Upper lobe of left lung (tissue), 6 donors: ENCODE results near the gene FXYD1. TPM values are rescaled to one million over a fixed set of nuclear protein-coding genes. Genes with fewer than 3 reads are reported as not detected.

Experiments
- ATAC-seq, 2 donors: fragments of 200-7000 bp; cut with Tn5 transposase; one replicate each; pipeline ENCODE4 v1.9.1; 2022; ENCODE audit warnings: mild to moderate bottlenecking in 2 of 2, moderate library complexity in 2 of 2; ENCODE audit not compliant: low FRiP score in 2 of 2
- DNase-seq, 2 donors: peaks; one replicate each; pipeline ENCODE4 v3.0.0-alpha.2; 2019 to 2020
- H3K27ac ChIP-seq, 4 donors: fragments of 200-600 bp; sonication (generic); one replicate each; pipeline ENCODE4 v1.5.1; 2016 to 2019
- H3K27me3 ChIP-seq, 4 donors: fragments of 200-600 bp; sonication (generic); one replicate each; pipeline ENCODE4 v1.5.1; 2017 to 2019
- H3K36me3 ChIP-seq, 4 donors: fragments of 200-600 bp; sonication (generic); one replicate each; pipeline ENCODE4 v1.5.1; 2016 to 2019
- H3K4me1 ChIP-seq, 4 donors: fragments of 200-600 bp; sonication (generic); one replicate each; pipeline ENCODE4 v1.5.1; 2018 to 2019
- H3K4me3 ChIP-seq, 4 donors: fragments of 200-600 bp; sonication (generic); one replicate each; pipeline ENCODE4 v1.5.1; 2017 to 2019; ENCODE audit warnings: mild to moderate bottlenecking in 2 of 4, moderate library complexity in 1 of 4
- H3K9me3 ChIP-seq, 4 donors: fragments of 200-600 bp; sonication (generic); one replicate each; pipeline ENCODE4 v1.5.1; 2018 to 2019
- EP300 ChIP-seq, 4 donors: sonication (generic); formaldehyde crosslinking; IDR thresholded peaks; one replicate each; pipeline ENCODE4 v1.5.1; 2017; ENCODE audit warnings: antibody characterized with exemption in 4 of 4, control low read depth in 2 of 4
- POLR2A ChIP-seq, 4 donors: fragments of 450-650 bp; IDR thresholded peaks; one replicate each; pipeline ENCODE4 v1.5.1; 2016 to 2017; ENCODE audit warnings: antibody characterized with exemption in 4 of 4, mild to moderate bottlenecking in 2 of 4
- POLR2AphosphoS5 ChIP-seq, 2 donors: sonication (generic); formaldehyde crosslinking; IDR thresholded peaks; one replicate each; pipeline ENCODE4 v1.5.1; 2017; ENCODE audit warnings: antibody characterized with exemption in 2 of 2
- WGBS, 2 donors: methylation state at CpG; one replicate each; pipeline ENCODE4 v1.1.5; 2017 to 2018; 5-methylcytosine and 5-hydroxymethylcytosine counted together
- total RNA-seq, 6 donors: library from RNA; depleted of rRNA in 4 of 6; stranded (reverse); fragments of >200 nt in 4 of 6; gene quantifications; one replicate each; pipeline versions ENCODE4 v1.1.0 to v1.2.1, GENCODE V29; 2016 to 2021
- TF ChIP-seq, protein P1 (sequence below), 6 experiments: fragments of 450-650 bp in 4 of 6; fragments of 200-600 bp in 2 of 6; sonication (generic) in 2 of 6; IDR thresholded peaks; one replicate each; pipeline ENCODE4 v1.5.1; 2016 to 2019; ENCODE audit warnings: antibody characterized with exemption in 6 of 6
- donor health status: DM: no; HTN: no; CAD: no; lungs with moderate emphysema.
- donor health status: DM: no; HTN: yes; CAD: no; lungs with severe emphysema.

The FXYD1 gene
- total RNA-seq, 6 donors from 2014 or later: 3.8 to 64.9 (median 25.2) TPM

GRCh38 chr19:35165200-35166058, 26.8 kb downstream of the FXYD1 start:
- DNase-seq (no peak), ATAC-seq (no peak)
- no peaks in the 10 kb centered on the region for H3K4me1 ChIP-seq
- peaks cover 20 to 88% (median 62%) of the 10 kb centered on the region in 4 donors for H3K36me3 ChIP-seq
- no peak overlapping the region for H3K4me3 ChIP-seq
- TF ChIP-seq POLR2A (IDR thresholded peaks at IDR 0.05): no peak
- peaks cover 8 to 38% (median 23%) of the 10 kb centered on the region in 4 donors for H3K9me3 ChIP-seq
- H3K27me3 ChIP-seq: no peaks in the 10 kb centered on the region
- H3K27ac ChIP-seq: no peak overlapping the region
- 72 to 80% methylated on average over 5 of the region's 5 CpGs for WGBS, 2 donors

DNA sequence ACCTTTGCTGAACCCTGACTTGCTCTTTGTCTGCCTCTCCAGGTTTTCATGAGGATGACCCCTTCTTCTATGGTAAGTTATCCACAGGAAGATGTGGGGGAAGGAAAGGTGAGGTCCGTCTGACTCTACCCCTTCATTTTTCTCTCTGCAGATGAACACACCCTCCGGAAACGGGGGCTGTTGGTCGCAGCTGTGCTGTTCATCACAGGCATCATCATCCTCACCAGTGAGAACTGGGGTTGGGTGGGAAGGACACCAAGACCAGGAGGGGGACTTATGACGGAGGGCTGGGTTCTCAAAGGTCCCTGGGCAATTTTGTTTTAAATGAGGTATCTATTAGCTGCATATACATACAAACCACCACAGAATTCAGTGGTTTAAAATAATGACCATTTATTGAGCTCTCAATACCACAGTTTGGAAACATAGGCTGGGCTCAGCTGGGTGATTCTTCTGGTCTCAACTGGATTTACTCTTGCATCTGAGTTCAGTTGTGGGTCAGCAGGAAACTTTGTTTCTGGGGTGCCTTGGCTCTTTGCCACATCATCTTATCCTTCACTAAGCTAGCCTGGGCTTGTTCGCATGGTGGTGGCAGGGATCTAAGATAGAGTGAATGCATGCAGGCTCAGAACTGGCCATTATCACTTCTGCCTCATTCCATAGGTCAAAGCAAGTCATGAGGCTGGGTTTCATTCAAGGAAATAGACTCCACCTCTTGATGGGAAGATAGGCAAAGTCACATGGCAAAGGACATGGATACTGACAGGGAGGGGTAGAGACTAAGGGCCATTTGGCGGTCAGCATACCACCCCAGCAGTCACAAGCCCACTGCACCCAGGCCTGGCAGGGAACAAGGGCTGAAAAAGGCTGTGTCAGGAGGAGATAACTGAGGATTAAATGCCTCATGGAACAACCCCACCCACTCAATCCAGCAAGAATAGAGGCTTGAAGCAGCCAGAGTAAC, 27.8 kb downstream of the FXYD1 start:
- Histone ChIP-seq H3K4me3 (no peak overlapping the region), H3K4me1 (peaks cover 0 to under 1% (median 0%) of the 10 kb centered on the region in 4 donors), H3K27me3 (no peaks in the 10 kb centered on the region), H3K9me3 (peaks cover 8 to 38% (median 23%) of the 10 kb centered on the region in 4 donors), H3K36me3 (peaks cover 20 to 79% (median 56%) of the 10 kb centered on the region in 4 donors), H3K27ac (no peak overlapping the region)
- ATAC-seq (no peak), DNase-seq (no peak)
- 98 to 100% methylated on average over 7 of the region's 7 CpGs for WGBS, 2 donors
- TF ChIP-seq POLR2A (IDR thresholded peaks at IDR 0.05): no peak
- no peak for TF ChIP-seq POLR2AphosphoS5 (IDR thresholded peaks at IDR 0.05)
- TF ChIP-seq, protein P1, sequence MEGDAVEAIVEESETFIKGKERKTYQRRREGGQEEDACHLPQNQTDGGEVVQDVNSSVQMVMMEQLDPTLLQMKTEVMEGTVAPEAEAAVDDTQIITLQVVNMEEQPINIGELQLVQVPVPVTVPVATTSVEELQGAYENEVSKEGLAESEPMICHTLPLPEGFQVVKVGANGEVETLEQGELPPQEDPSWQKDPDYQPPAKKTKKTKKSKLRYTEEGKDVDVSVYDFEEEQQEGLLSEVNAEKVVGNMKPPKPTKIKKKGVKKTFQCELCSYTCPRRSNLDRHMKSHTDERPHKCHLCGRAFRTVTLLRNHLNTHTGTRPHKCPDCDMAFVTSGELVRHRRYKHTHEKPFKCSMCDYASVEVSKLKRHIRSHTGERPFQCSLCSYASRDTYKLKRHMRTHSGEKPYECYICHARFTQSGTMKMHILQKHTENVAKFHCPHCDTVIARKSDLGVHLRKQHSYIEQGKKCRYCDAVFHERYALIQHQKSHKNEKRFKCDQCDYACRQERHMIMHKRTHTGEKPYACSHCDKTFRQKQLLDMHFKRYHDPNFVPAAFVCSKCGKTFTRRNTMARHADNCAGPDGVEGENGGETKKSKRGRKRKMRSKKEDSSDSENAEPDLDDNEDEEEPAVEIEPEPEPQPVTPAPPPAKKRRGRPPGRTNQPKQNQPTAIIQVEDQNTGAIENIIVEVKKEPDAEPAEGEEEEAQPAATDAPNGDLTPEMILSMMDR (IDR thresholded peaks at IDR 0.05): no peak
- no peak for TF ChIP-seq EP300 (IDR thresholded peaks at IDR 0.05)

DNA sequence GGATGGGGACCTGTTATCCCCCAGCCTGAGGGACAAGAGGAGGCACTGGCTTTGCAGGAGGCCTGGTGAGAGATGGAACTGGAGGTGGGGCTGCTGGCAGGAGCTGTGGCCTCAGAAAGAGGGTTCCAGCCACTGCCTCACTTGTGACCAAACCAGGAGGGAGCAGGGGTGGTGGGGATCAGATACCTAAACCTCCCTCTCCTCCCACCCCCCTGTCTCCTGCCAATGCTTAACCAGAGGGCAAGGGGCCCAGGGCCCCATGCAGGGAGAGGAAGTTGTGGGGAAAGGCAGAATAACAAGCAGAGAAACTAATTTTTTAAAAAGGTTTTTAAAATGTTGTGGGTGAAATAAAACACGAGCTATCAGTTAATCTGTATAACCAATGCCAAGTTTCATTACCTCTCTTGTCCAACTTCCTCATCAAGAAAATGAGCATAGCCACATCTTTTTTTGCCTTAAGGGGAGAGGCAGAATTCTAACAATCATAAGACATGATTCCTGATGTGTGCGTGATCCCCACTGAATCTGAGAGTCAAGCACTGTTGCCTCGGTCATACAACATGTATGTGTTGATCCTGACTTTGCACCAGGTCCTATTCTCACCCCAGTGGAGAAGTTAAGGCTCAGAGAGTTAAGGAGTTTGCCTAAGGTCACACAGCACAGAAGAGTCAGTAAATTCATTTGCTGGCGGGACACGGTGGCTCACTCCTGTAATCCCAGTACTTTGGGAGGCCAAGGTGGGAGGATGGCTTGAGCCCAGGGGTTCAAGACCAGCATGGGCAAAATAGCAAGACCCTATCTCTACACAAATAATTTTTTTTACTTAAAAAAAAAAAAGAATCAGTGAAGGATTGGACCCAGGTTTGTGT, 28.9 kb downstream of the FXYD1 start:
- no peaks in the 10 kb centered on the region for H3K27me3 ChIP-seq

DNA sequence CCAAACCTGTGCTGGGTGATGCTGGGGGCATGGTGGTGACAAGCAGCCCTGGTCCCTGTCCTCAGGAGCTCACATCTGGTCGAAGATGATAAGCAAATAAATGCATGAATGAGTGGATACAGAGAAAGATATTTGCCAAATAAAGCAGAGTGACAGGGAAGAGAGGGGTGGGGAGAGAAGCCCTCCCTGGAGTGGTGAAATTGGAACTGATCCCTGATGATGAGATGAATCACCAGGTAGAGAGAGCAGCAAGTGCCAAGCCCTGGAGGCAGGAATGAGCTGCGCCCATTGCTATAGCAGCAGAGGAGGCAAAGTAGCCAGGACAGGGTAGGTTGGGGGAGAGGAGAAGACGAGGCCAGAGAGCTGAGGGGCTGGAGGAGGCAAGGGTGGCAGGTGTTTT, 29.6 kb downstream of the FXYD1 start:
- Histone ChIP-seq H3K27ac (no peak overlapping the region), H3K27me3 (no peaks in the 10 kb centered on the region), H3K4me3 (no peak overlapping the region), H3K4me1 (peaks cover 0 to 7% (median 3%) of the 10 kb centered on the region in 4 donors), H3K9me3 (peaks cover 8 to 35% (median 23%) of the 10 kb centered on the region in 4 donors), H3K36me3 (peaks cover 17 to 61% (median 44%) of the 10 kb centered on the region in 4 donors)
- 76 to 81% methylated on average over 3 of the region's 3 CpGs for WGBS, 2 donors
- ATAC-seq: no peak
- DNase-seq: no peak
- no peak for TF ChIP-seq POLR2A (IDR thresholded peaks at IDR 0.05)
- no peak for TF ChIP-seq EP300 (IDR thresholded peaks at IDR 0.05)
- no peak for TF ChIP-seq POLR2AphosphoS5 (IDR thresholded peaks at IDR 0.05)
- TF ChIP-seq, protein P1 (IDR thresholded peaks at IDR 0.05): no peak

More for the DNA sequence above, 28.9 kb downstream of the FXYD1 start:
- H3K4me1 ChIP-seq: peaks cover 0 to 7% (median 3%) of the 10 kb centered on the region in 4 donors
- ATAC-seq: no peak
- 73 to 83% methylated on average over 5 of the region's 5 CpGs for WGBS, 2 donors
- H3K4me3 ChIP-seq: no peak overlapping the region
- TF ChIP-seq POLR2A (IDR thresholded peaks at IDR 0.05): no peak
- TF ChIP-seq, protein P1 (IDR thresholded peaks at IDR 0.05): no peak
- no peak for TF ChIP-seq POLR2AphosphoS5 (IDR thresholded peaks at IDR 0.05)
- TF ChIP-seq EP300 (IDR thresholded peaks at IDR 0.05): no peak
- H3K27ac ChIP-seq: peak overlapping the region in 1 of 4 donors; percentile 40
- H3K36me3 ChIP-seq: peaks cover 18 to 68% (median 50%) of the 10 kb centered on the region in 4 donors
- peaks cover 8 to 36% (median 23%) of the 10 kb centered on the region in 4 donors for H3K9me3 ChIP-seq
- DNase-seq: no peak
